Measurements from ENCODE around the gene PDE4D.
"Not testable (repeated sequence)": the region's sequence is repeated elsewhere in the genome, so short reads cannot be mapped to it uniquely, and the experiment has no call there.

The PDE4D gene

GRCh38 chr5:58980890-58981289 lies 912.6 kb downstream of the PDE4D start:
- no peak for DNase-seq

- no peak for DNase-seq
These were observed 914.4 kb downstream of the PDE4D start for GRCh38 chr5:58979090-58979489.

- no peak for DNase-seq
These were observed 918.9 kb downstream of the PDE4D start for GRCh38 chr5:58974601-58975000.

GRCh38 chr5:58974083-58974482 lies 919.4 kb downstream of the PDE4D start:
- no peak for DNase-seq

GRCh38 chr5:58972301-58972700 lies 921.2 kb downstream of the PDE4D start:
- no peak for DNase-seq

- DNase-seq, result no peak
These were observed 922.8 kb downstream of the PDE4D start for GRCh38 chr5:58970766-58971165.

- no peak for DNase-seq
These were observed 923.7 kb downstream of the PDE4D start for GRCh38 chr5:58969795-58970194.

GRCh38 chr5:58969253-58969652 lies 924.3 kb downstream of the PDE4D start:
- no peak for DNase-seq

- DNase-seq, result no peak
These were observed 925.2 kb downstream of the PDE4D start for GRCh38 chr5:58968350-58968749.

GRCh38 chr5:58967597-58968281 lies 925.8 kb downstream of the PDE4D start:
- DNase-seq, result no peak

GRCh38 chr5:58965677-58966414 lies 927.7 kb downstream of the PDE4D start:
- DNase-seq, result no peak

GRCh38 chr5:58963821-58964220 lies 929.7 kb downstream of the PDE4D start:
- DNase-seq, result no peak

- no peak for DNase-seq
These were observed 930.2 kb downstream of the PDE4D start for GRCh38 chr5:58963361-58963760.

GRCh38 chr5:58961631-58962280 lies 931.8 kb downstream of the PDE4D start:
- DNase-seq, result no peak

GRCh38 chr5:58958701-58959100 lies 934.8 kb downstream of the PDE4D start:
- DNase-seq, result no peak

GRCh38 chr5:58953218-58953617 lies 940.3 kb downstream of the PDE4D start:
- not testable (repeated sequence) for DNase-seq

GRCh38 chr5:58950224-58950623 lies 943.3 kb downstream of the PDE4D start:
- DNase-seq, result no peak

- no peak for DNase-seq
These were observed 947.3 kb downstream of the PDE4D start for GRCh38 chr5:58946230-58946629.

- DNase-seq, result no peak
These were observed 949.3 kb downstream of the PDE4D start for GRCh38 chr5:58944221-58944620.

GRCh38 chr5:58940446-58940845 lies 953.1 kb downstream of the PDE4D start:
- no peak for DNase-seq

GRCh38 chr5:58939664-58940063 lies 953.9 kb downstream of the PDE4D start:
- DNase-seq, result no peak

GRCh38 chr5:58938563-58939424 lies 954.7 kb downstream of the PDE4D start:
- no peak for DNase-seq

- DNase-seq, result no peak
These were observed 956.4 kb downstream of the PDE4D start for GRCh38 chr5:58937031-58937681.

Data from NCI-H2081 treated with DMSO at 0.1 percent for 48 hours (cell line).